Brain microvascular endothelial cell (primary cell): ENCODE data around the gene FHDC1.

Experiments
- DNase-seq: peaks from one replicate; pipeline ENCODE4 v3.0.0-alpha.2; 2020
- H3K27ac ChIP-seq: fragments of 250-450 bp; sonication (Bioruptor Pico); 2 replicates; pipeline ENCODE4 v1.5.1; 2020; ENCODE audit warnings: mild to moderate bottlenecking, moderate library complexity
- H3K27me3 ChIP-seq: fragments of 250-450 bp; sonication (Bioruptor Pico); replicated peaks from 2 replicates; pipeline ENCODE4 v1.5.1; 2020; ENCODE audit warnings: mild to moderate bottlenecking
- H3K36me3 ChIP-seq: fragments of 250-450 bp; sonication (Bioruptor Pico); replicated peaks from 2 replicates; pipeline ENCODE4 v1.5.1; 2020; ENCODE audit warnings: mild to moderate bottlenecking
- H3K4me3 ChIP-seq: 2 replicates; pipeline ENCODE4 v1.5.1; 2011; ENCODE audit warnings: low read depth, mild to moderate bottlenecking, control low read depth, low read length, moderate library complexity
- in situ Hi-C: cut with HindIII; loops from 2 replicates; pipeline ENCODE4 v1.10.0; 2017; ENCODE audit warnings: low sequenced_read_pairs, low pct_ligation_motif_present
- TF ChIP-seq, protein P1 (sequence below): IDR thresholded peaks from 2 replicates; pipeline ENCODE4 v1.5.1; 2011; ENCODE audit warnings: low read depth, mild to moderate bottlenecking, moderate library complexity, low read length, control low read depth, inconsistent platforms; ENCODE audit errors: missing control alignments

FHDC1 gene

DNA sequence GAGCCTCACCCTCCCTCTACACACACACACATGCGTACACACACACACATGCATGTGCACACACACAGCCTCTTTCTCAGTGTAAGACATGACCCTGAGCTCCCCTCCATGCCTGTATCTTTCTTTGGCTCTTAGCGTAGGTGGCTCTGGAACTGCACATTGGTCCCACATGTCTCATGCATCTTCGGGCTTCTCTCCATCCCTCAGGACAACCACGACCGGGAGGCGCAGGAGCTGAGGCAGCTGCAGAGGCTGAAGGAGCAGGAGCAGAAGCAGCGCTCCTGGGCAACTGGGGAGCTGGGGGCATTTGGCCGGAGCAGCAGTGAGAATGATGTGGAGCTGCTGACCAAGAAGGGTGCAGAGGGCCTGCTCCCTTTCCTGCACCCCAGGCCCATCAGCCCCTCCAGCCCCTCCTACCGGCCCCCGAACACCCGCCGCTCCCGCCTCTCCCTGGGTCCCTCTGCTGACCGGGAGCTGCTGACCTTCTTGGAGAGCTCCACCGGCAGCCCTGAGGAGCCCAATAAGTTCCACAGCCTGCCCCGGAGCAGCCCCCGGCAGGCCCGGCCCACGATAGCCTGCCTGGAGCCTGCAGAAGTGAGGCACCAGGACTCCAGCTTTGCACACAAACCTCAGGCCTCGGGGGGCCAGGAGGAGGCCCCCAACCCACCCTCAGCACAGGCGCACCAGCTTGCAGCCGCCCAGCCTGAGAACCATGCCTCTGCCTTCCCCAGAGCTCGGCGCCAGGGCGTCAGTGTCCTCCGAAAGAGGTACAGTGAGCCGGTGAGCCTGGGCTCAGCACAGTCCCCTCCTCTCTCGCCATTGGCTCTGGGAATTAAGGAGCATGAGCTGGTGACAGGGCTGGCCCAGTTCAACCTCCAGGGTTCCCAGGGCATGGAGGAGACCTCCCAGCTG lies 38.6 kb downstream of the FHDC1 start:
- TF ChIP-seq, protein P1, sequence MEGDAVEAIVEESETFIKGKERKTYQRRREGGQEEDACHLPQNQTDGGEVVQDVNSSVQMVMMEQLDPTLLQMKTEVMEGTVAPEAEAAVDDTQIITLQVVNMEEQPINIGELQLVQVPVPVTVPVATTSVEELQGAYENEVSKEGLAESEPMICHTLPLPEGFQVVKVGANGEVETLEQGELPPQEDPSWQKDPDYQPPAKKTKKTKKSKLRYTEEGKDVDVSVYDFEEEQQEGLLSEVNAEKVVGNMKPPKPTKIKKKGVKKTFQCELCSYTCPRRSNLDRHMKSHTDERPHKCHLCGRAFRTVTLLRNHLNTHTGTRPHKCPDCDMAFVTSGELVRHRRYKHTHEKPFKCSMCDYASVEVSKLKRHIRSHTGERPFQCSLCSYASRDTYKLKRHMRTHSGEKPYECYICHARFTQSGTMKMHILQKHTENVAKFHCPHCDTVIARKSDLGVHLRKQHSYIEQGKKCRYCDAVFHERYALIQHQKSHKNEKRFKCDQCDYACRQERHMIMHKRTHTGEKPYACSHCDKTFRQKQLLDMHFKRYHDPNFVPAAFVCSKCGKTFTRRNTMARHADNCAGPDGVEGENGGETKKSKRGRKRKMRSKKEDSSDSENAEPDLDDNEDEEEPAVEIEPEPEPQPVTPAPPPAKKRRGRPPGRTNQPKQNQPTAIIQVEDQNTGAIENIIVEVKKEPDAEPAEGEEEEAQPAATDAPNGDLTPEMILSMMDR: no peak
- Histone ChIP-seq H3K27ac (no peak overlapping the region), H3K27me3 (no peaks in the 10 kb centered on the region), H3K36me3 (no peaks in the 10 kb centered on the region), H3K4me3 (no peak overlapping the region)
- no peak for DNase-seq
- in situ Hi-C loops: no loop called here

GRCh38 chr4:152975380-152976211 lies 39.5 kb downstream of the FHDC1 start:
- Histone ChIP-seq H3K27ac (no peak overlapping the region), H3K27me3 (no peaks in the 10 kb centered on the region), H3K4me3 (no peak overlapping the region), H3K36me3 (no peaks in the 10 kb centered on the region)
- TF ChIP-seq, protein P1: no peak
- in situ Hi-C loops: no loop called here
- no peak for DNase-seq

DNA sequence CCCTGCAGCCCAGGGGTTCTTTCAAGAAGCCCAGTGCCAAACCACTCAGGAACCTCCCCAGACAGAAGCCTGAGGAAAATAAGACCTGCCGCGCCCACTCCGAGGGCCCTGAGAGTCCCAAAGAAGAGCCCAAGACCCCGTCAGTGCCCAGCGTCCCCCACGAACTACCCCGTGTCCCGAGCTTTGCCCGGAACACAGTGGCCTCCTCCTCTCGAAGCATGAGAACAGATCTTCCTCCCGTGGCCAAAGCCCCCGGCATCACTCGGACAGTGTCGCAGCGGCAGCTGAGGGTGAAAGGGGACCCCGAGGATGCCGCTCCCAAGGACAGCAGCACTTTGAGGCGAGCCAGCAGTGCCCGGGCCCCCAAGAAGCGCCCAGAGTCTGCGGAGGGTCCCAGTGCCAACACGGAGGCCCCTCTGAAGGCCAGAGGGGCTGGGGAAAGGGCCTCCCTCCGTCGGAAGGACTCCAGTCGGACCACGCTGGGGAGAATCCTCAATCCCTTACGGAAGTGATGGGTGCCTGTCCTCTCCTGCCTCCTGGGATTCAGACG lies 40.2 kb downstream of the FHDC1 start:
- TF ChIP-seq, protein P1: no peak
- H3K27me3 ChIP-seq: no peaks in the 10 kb centered on the region
- H3K36me3 ChIP-seq: no peaks in the 10 kb centered on the region
- in situ Hi-C loops: no loop called here
- no peak for DNase-seq
- H3K4me3 ChIP-seq: no peak overlapping the region
- H3K27ac ChIP-seq: no peak overlapping the region

- Histone ChIP-seq H3K36me3 (no peaks in the 10 kb centered on the region), H3K27me3 (no peaks in the 10 kb centered on the region), H3K4me3 (no peak overlapping the region), H3K27ac (no peak overlapping the region)
- in situ Hi-C loops: no loop called here
- TF ChIP-seq, protein P1: no peak
- DNase-seq: no peak
These were observed 43.7 kb downstream of the FHDC1 start for GRCh38 chr4:152979731-152980330.

DNA sequence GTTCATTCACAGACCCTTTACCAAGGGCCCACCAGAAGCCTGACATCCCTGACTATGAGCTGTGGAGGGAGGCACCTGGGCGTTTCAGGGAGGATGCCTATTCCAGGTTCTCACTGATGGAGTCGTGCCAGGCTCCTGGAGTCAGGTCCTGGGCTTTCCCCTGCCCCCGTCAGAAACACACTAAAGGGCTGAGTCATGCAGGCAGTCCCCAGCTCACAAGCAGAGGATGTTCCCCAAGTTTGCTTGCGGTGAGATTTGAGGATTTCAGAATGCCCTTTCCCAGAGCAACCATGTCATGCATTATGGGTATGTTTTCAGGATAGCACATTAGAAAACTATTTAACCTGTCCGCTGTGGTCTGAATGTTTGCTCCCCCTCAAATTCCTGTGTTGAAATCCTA lies 45.2 kb downstream of the FHDC1 start:
- Histone ChIP-seq H3K36me3 (no peaks in the 10 kb centered on the region), H3K27me3 (no peaks in the 10 kb centered on the region), H3K27ac (no peak overlapping the region), H3K4me3 (no peak overlapping the region)
- TF ChIP-seq, protein P1: no peak
- DNase-seq: no peak
- in situ Hi-C loops: no loop called here
